Adrenal gland (tissue), 5 donors: Measurements from ENCODE around the gene KIAA0513.

Experiments
- CTCF ChIP-seq, 6 experiments: fragments of 450-650 bp in 4 of 6; fragments of 200-600 bp in 2 of 6; sonication (generic) in 1 of 6; IDR thresholded peaks; 1 replicate in 5 of 6; 2 replicates in 1 of 6; pipeline versions ENCODE4 v1.5.1 to v1.8.0; 2016 to 2021; ENCODE audit warnings: antibody characterized with exemption in 6 of 6, mild to moderate bottlenecking in 2 of 6, moderate library complexity in 1 of 6
- POLR2A ChIP-seq, 2 donors: fragments of 450-650 bp; IDR thresholded peaks; one replicate each; pipeline ENCODE4 v1.6.1; 2017; ENCODE audit warnings: antibody characterized with exemption in 2 of 2, mild to moderate bottlenecking in 2 of 2, moderate library complexity in 1 of 2
- donor health status: DM: no; HTN: no; CAD: no.

GRCh38 chr16:85098565-85098964, 71.0 kb downstream of the KIAA0513 start:
- TF ChIP-seq CTCF (IDR thresholded peaks at IDR 0.05): no peak
- TF ChIP-seq POLR2A (IDR thresholded peaks at IDR 0.05): no peak
